ENCODE measurements around the gene CAPZB.

Gene CAPZB

GRCh38 chr1:19324665-19324990, 160.7 kb downstream of the CAPZB start:
- no peak for DNase-seq (ENCODE audit: low read depth)
- no peak overlapping the region for H3K4me3 ChIP-seq (replicated peaks; ENCODE audit: low read depth, low read length)
- no peak for TF ChIP-seq CTCF (IDR thresholded peaks at IDR 0.05; ENCODE audit: low read length, missing control alignments)

- TF ChIP-seq CTCF (IDR thresholded peaks at IDR 0.05; ENCODE audit: low read length, missing control alignments) = no peak
- no peak overlapping the region for H3K4me3 ChIP-seq (replicated peaks; ENCODE audit: low read depth, low read length)
- no peak for DNase-seq (ENCODE audit: low read depth)
Observed at GRCh38 chr1:19323987-19324664, 161.2 kb downstream of the CAPZB start.

GRCh38 chr1:19322481-19322880, 162.9 kb downstream of the CAPZB start:
- TF ChIP-seq CTCF (IDR thresholded peaks at IDR 0.05; ENCODE audit: low read length, missing control alignments) = no peak
- H3K4me3 ChIP-seq (replicated peaks; ENCODE audit: low read depth, low read length) = no peak overlapping the region
- DNase-seq (ENCODE audit: low read depth) = no peak

DNA sequence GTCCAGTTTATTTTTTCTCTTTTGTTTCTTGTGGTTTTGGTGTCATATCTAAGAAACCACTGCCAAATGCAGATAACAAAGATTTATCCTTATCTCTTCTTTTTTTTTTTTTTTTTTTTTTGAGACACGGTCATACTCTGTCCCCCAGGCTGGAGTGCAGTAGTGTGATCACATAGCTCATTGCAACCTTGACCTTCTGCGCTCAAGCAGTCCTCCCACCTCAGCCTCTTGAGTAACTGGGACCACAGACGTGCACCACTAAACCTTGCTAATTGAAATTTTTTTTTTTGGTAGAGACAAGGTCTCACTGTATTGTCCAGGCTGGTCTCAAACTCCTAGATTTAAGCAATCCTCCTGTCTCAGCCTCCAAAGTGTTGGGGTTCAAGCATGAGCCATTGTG, 164.3 kb downstream of the CAPZB start:
- no peak for TF ChIP-seq CTCF (IDR thresholded peaks at IDR 0.05; ENCODE audit: low read length, missing control alignments)
- no peak for DNase-seq (ENCODE audit: low read depth)

GRCh38 chr1:19319196-19319595, 166.1 kb downstream of the CAPZB start:
- DNase-seq (ENCODE audit: low read depth) = no peak
- H3K4me3 ChIP-seq (replicated peaks; ENCODE audit: low read depth, low read length) = no peak overlapping the region
- TF ChIP-seq CTCF (IDR thresholded peaks at IDR 0.05; ENCODE audit: low read length, missing control alignments) = no peak

More for the DNA sequence above, 164.3 kb downstream of the CAPZB start:
- H3K4me3 ChIP-seq (replicated peaks; ENCODE audit: low read depth, low read length) = no peak overlapping the region

DNA sequence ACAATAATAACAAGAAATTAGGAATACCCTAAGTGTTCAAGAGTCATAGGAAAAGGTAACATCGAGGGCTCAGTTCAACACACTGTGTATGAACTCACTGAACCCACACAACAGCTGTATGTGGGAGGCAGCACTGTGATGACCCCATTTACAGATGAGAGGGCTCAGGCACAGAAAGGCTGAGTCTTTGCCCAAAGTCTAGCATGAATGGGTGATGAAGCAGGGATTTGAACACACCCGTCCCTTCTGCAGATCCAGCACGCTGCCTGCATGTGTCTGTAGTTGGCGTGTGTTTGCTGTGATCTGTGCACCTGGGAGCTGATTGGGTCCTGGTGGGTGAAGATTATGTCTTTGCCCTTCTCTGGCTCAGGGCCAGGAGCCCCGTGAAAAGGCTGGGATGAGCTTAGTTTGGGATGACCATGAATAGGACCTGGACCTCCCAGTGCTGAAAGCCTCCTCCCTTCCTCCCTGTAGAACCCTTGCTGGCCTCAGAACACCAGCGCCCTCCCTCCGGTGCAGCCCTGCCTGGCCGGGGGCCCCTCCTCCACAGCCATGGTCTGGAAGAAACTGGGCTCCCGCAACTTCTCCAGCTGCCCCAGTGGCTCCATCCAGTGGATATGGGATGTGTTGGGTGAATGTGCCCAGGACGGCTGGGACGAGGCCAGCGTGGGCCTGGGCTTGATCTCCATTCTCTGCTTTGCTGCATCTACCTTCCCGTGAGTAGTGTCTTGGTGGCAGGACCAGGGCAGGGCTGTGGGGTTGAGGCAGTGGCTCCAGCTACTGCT, 168.0 kb downstream of the CAPZB start:
- DNase-seq (ENCODE audit: low read depth) = no peak
- H3K4me3 ChIP-seq (replicated peaks; ENCODE audit: low read depth, low read length) = no peak overlapping the region
- no peak for TF ChIP-seq CTCF (IDR thresholded peaks at IDR 0.05; ENCODE audit: low read length, missing control alignments)

Data from fibroblast of pulmonary artery (primary cell).